ENCODE data around the gene ZNF92. TPM values are rescaled to one million over a fixed set of nuclear protein-coding genes. Genes with fewer than 3 reads are reported as not detected.

Gene ZNF92
- total and polyA plus RNA-seq, 2 of the 4 experiments (the other 2 are of a cell fraction), result 2.4 to 6.1 TPM

GRCh38 chr7:65342723-65343629, 30.7 kb upstream of the ZNF92 start:
- Histone ChIP-seq H3K27me3 (ENCODE audit: control insufficient read depth, insufficient read depth, low read length) (no peaks in the 10 kb centered on the region), H2BK15ac (ENCODE audit: low read depth, low read length) (no peak overlapping the region), H3K18ac (ENCODE audit: low read depth, low read length) (no peak overlapping the region), H3K4ac (ENCODE audit: low read depth, low read length) (no peak overlapping the region), H2AFZ (replicated peaks; ENCODE audit: low read length, poor library complexity) (no peak overlapping the region), H3K9ac (ENCODE audit: low read depth, low read length) (no peak overlapping the region), H4K91ac (ENCODE audit: insufficient read depth, low read depth, low read length) (no peak overlapping the region), H4K5ac (ENCODE audit: low read depth, low read length) (no peak overlapping the region), H3K9me3 (ENCODE audit: control insufficient read depth, insufficient read depth, low read length) (no peaks in the 10 kb centered on the region), H3K36me3 (ENCODE audit: control insufficient read depth, insufficient read depth, low read length) (no peaks in the 10 kb centered on the region), H2AK5ac (ENCODE audit: low read depth, low read length) (no peak overlapping the region), H3K23ac (ENCODE audit: low read depth, low read length) (no peak overlapping the region), H3K79me1 (ENCODE audit: low read depth in 1 of 2, low read length in 2 of 2) (no peaks in the 10 kb centered on the region), H3K9me1 (ENCODE audit: insufficient read depth, low read length) (no peaks in the 10 kb centered on the region), H3K4me3 (ENCODE audit: insufficient read depth, low read depth, low read length) (no peak overlapping the region), H3K14ac (replicated peaks; ENCODE audit: low read depth, low read length) (no peak overlapping the region), H4K20me1 (ENCODE audit: insufficient read depth, low read length) (no peaks in the 10 kb centered on the region), H3K56ac (ENCODE audit: extremely low read depth, insufficient read depth, low read length) (no peak overlapping the region), H3K4me1 (ENCODE audit: control insufficient read depth, insufficient read depth, low read length) (no peaks in the 10 kb centered on the region), H2BK120ac (ENCODE audit: low read depth, low read length) (no peak overlapping the region), H4K8ac (ENCODE audit: low read depth in 2 of 2, low read length in 2 of 2) (no peak overlapping the region), H2BK5ac (ENCODE audit: low read depth, low read length, poor library complexity, severe bottlenecking) (no peak overlapping the region), H3K27ac (ENCODE audit: insufficient read depth, low read length) (no peak overlapping the region), H2AK9ac (replicated peaks; ENCODE audit: low read depth, low read length, poor library complexity) (no peak overlapping the region), H3K4me2 (ENCODE audit: low read depth, low read length) (no peak overlapping the region), H2BK20ac (ENCODE audit: low read depth, low read length) (no peak overlapping the region)
- dilution Hi-C loops (cut with HindIII; ENCODE audit: low sequenced_read_pairs, unreplicated experiment), result no loop called here
- ATAC-seq (ENCODE audit: low read depth), result no peak
- intact Hi-C loops (cut with micrococcal nuclease), result no loop called here
- no TSS peak for BruUV-seq (replicated peaks)
- CTCF ChIA-PET, result no interaction called here
- no CpG with 5 or more reads among the region's 4 CpGs for WGBS, 2 experiments (ENCODE audit: extremely low coverage in 2 of 2, insufficient read length in 1 of 2)
- POLR2A ChIA-PET (ENCODE audit: unreplicated experiment), result no interaction called here
- DNase-seq, result no peak
- in situ Hi-C loops (cut with MboI; ENCODE audit: low sequenced_read_pairs), result no loop called here
- TF ChIP-seq RCOR1 (IDR thresholded peaks at IDR 0.05; ENCODE audit: insufficient replicate concordance, low read length), result no peak
- TF ChIP-seq USF2 (IDR thresholded peaks at IDR 0.05; ENCODE audit: low read depth, low read length), result no peak
- no peak for TF ChIP-seq SMC3 (IDR thresholded peaks at IDR 0.05; ENCODE audit: low read depth, low read length)
- TF ChIP-seq CHD1 (IDR thresholded peaks at IDR 0.05; ENCODE audit: low read depth, low read length), result no peak
- no peak for TF ChIP-seq ELK1 (IDR thresholded peaks at IDR 0.05; ENCODE audit: borderline replicate concordance, low read depth, low read length)
- TF ChIP-seq POLR2A (IDR thresholded peaks at IDR 0.05; ENCODE audit: low read depth, low read length), result no peak
- TF ChIP-seq RFX5 (IDR thresholded peaks at IDR 0.05; ENCODE audit: low read depth, low read length), result no peak
- no peak for TF ChIP-seq NFE2L2 (IDR thresholded peaks at IDR 0.05; ENCODE audit: low read depth, low read length)
- no peak for TF ChIP-seq BHLHE40 (IDR thresholded peaks at IDR 0.05; ENCODE audit: low read depth, low read length)
- no peak for TF ChIP-seq CTCF (conservative IDR thresholded peaks at IDR 0.05; ENCODE audit: low read depth, low read length)
- TF ChIP-seq MXI1 (IDR thresholded peaks at IDR 0.05; ENCODE audit: borderline replicate concordance, low read depth, low read length), result no peak
- TF ChIP-seq RAD21 (IDR thresholded peaks at IDR 0.05; ENCODE audit: low read length), result no peak
- no peak for TF ChIP-seq MAFK (IDR thresholded peaks at IDR 0.05; ENCODE audit: low read depth, low read length)
- no peak for TF ChIP-seq MAZ (IDR thresholded peaks at IDR 0.05; ENCODE audit: borderline replicate concordance, low read depth, low read length)
- TF ChIP-seq CEBPB (IDR thresholded peaks at IDR 0.05; ENCODE audit: low read depth, low read length), result no peak

All from IMR-90 (cell line).